GM10266 (cell line): ENCODE data around the gene USP53.

Source experiments
- DNase-seq: peaks from one replicate; pipeline ENCODE4 v3.0.0; 2012; ENCODE audit errors: extremely low spot score
- TF ChIP-seq, protein P1 (sequence below): IDR thresholded peaks from 2 replicates; pipeline ENCODE4 v1.5.1; 2012; ENCODE audit warnings: mild to moderate bottlenecking, low read depth; ENCODE audit not compliant: control insufficient read depth, insufficient read depth; ENCODE audit errors: missing control alignments

The USP53 gene

DNA sequence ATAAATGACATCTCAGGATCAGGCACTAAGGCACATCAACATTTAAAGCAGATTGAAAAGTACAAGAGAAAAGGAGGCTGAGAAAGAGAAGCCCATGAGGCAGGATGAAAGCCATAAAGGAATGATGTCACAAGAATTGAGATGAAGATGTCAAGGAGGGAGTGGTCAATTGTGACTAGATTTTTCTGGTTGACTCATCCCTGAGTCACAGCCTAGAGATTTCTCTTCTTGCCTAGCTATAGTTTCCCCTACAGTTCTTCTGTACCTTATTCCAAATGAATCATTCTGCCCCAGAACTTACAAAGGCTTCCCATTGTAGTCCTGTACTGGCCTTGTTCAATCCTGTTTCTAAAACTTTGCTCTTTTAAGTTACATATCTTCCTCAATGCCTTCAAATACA, 3.4 kb upstream of the USP53 start:
- DNase-seq, result peak; percentile 19

DNA sequence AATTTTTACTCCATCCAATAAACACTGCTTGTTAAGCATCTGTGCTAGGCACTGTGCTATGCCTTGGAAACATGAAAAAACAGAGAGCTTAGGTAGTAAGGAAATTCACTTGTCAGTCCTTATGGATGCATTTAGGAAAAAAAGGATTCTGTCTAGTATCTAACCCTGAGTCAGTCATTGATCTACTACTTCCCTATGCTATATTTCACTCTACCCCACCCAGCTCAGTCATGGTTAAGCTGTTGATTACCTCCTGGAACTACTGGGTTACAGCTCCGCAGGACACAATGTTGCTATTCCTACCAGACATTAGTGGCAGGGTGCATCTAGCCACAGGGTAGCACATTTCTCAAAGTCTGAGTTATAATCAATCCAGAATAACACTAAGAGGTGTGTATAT, 2.9 kb upstream of the USP53 start:
- DNase-seq, result no peak
- TF ChIP-seq, protein P1, sequence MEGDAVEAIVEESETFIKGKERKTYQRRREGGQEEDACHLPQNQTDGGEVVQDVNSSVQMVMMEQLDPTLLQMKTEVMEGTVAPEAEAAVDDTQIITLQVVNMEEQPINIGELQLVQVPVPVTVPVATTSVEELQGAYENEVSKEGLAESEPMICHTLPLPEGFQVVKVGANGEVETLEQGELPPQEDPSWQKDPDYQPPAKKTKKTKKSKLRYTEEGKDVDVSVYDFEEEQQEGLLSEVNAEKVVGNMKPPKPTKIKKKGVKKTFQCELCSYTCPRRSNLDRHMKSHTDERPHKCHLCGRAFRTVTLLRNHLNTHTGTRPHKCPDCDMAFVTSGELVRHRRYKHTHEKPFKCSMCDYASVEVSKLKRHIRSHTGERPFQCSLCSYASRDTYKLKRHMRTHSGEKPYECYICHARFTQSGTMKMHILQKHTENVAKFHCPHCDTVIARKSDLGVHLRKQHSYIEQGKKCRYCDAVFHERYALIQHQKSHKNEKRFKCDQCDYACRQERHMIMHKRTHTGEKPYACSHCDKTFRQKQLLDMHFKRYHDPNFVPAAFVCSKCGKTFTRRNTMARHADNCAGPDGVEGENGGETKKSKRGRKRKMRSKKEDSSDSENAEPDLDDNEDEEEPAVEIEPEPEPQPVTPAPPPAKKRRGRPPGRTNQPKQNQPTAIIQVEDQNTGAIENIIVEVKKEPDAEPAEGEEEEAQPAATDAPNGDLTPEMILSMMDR, result no peak

More for the DNA sequence above, 3.4 kb upstream of the USP53 start:
- TF ChIP-seq, protein P1, result no peak

- TF ChIP-seq, protein P1, result no peak
- no peak for DNase-seq
These were observed 1.7 kb upstream of the USP53 start for GRCh38 chr4:119210775-119211174.

DNA sequence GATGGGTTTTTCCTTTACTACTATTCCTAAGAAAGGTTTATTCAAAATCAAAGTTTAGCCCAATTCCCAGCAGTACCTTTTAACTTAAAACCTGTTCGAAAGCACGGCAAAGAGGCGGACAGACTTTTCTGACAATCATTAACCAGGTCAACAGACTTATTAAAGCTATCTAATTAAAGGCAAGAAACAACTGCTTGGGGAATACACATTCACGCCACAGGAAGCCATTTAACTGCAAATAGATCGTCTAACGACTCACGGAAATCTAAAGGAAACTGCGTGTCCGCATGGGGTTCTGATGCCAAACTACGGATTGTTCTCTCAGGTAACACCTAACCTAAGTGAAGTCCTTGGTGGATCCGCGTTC, 663 bp upstream of the USP53 start:
- DNase-seq, result no peak
- TF ChIP-seq, protein P1, result no peak

DNA sequence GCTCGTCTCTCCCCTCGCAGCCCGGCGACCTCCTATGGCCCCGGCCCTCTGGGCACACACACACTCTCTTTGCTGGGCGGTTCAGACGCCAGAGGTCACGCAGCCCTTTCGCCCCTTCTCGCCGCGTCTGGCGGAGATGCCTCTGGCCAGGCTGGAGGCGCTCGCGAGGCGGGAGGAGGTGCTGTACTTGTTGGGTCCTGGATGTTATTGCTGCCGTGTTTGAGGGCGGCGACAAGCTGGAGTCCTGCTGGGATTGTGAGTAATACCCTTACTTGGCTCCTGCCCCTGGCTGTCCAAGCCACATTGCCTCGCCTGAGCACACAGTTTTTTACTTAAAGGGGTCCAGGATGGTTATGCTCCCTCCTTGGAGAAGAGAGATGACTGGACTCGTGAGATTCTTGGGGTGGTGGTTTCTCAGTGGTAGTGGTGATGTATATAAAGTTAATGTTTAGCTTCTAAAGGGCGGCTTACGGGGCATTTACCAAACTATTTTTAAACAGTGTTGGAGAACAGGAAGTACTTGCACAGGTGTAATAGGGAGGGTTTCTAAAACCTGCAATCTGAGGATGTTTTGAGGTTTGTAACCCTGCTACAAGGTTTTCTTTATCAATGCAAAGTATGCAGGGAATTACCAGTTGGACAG, 572 bp downstream of the USP53 start:
- TF ChIP-seq, protein P1, result peak; percentile 53

DNA sequence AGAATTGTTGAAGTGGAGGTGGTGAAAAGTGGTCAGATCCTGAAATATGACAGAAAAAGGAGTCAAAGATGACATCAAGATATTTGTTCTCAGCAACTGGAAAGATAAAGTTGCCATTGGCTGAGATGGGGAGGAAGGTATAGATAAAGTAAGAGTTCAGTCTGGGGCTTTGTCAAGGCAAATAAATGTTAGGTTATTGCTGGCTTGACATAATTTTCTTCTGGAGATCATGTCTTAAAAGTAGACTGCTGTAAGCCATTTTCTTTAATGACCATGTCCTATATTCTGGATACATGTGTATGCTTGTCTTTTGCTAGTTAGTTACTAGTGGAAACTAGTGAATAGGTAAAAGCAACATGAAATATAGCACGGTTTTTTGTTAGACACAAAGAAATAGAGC, 5.6 kb downstream of the USP53 start:
- TF ChIP-seq, protein P1, result no peak
- DNase-seq, result no peak

More for the DNA sequence above, 572 bp downstream of the USP53 start:
- DNase-seq, result peak; percentile 61

DNA sequence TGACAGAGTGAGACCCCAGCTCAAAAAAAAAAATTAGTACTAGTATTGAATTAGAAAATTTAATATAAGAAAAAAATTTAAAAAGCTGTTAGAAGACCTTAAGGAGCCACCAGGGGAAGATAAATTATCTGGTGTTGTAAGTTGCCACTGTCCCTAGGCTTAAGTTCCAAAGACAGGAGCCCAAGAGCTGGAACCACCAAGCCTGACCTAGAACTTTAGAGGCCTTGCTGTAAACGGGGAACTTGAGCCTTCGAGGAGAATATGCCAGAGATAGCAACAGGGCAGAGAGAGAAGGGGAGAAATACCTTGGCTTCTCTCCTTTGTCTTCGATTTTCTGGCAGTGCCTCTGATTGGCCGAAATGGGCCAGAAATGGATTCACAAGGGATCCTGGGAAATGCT, 8.9 kb downstream of the USP53 start:
- TF ChIP-seq, protein P1, result no peak
- no peak for DNase-seq
